Measurements from ENCODE around the gene GAS7. TPM values are rescaled to one million over a fixed set of nuclear protein-coding genes. Genes with fewer than 3 reads are reported as not detected.
"Not testable (repeated sequence)": the region's sequence is repeated elsewhere in the genome, so short reads cannot be mapped to it uniquely, and the experiment has no call there.

The GAS7 gene
- total RNA-seq, 2 experiments from 2014 or later: 0.24 to 0.26 TPM

GRCh38 chr17:10064536-10064935 is 133.9 kb downstream of the GAS7 start:
- no peak overlapping the region for H3K4me3 Mint-ChIP-seq
- no peak for DNase-seq
- ChIA-PET POLR2A (no interaction called here), CTCF (no interaction called here)
- H3K4me1 Mint-ChIP-seq (ENCODE audit: low read depth): peaks cover 4% of the 10 kb centered on the region
- no peak overlapping the region for H3K27ac Mint-ChIP-seq
- intact Hi-C loops (cut with micrococcal nuclease): no loop called here
- H3K27me3 Mint-ChIP-seq: no peaks in the 10 kb centered on the region
- H3K9me3 Mint-ChIP-seq: peaks cover 10% of the 10 kb centered on the region
- H3K36me3 Mint-ChIP-seq: no peaks in the 10 kb centered on the region

GRCh38 chr17:10063730-10064241 is 134.6 kb downstream of the GAS7 start:
- Mint-ChIP-seq H3K4me3 (no peak overlapping the region), H3K4me1 (ENCODE audit: low read depth) (peaks cover 4% of the 10 kb centered on the region), H3K9me3 (peaks cover 10% of the 10 kb centered on the region), H3K27me3 (no peaks in the 10 kb centered on the region), H3K36me3 (no peaks in the 10 kb centered on the region), H3K27ac (no peak overlapping the region)
- peak; percentile 9 for DNase-seq
- CTCF ChIA-PET: no interaction called here
- intact Hi-C loops (cut with micrococcal nuclease): no loop called here
- POLR2A ChIA-PET: no interaction called here

DNA sequence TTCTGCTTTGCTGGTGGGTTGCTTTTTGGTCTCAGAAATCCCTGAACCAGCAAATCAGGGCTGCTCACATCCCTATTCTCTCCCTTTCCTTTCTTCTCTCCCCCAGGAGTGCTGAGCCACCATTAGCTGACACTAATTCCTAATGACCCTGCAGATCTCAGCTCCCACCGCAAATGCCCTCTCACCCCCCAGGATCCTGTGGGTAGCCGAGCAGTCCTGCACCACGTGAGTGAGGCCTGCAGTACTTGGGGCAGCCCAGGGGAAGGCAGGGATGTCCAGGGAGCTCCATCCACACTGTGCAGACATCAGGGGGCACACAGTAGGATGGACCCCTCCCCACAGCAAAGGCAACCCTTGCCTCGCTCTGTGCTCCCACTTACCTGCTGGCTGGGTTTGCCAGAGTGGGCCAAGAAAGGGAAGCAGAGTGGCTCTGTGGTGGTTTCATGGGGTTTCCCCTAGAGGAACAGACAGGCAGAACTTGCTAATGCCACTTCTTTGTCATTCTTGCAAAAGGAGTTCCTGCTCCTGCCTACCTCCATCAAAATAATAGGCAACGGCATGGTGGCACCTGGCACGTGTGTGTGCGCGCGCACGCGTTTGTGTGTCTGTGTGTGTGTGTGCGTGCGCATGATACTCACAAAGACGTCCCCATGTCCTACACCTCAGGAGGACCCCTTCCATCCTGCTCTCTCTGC is 135.6 kb downstream of the GAS7 start:
- intact Hi-C loops (cut with micrococcal nuclease): no loop called here
- Mint-ChIP-seq H3K4me1 (ENCODE audit: low read depth) (peaks cover 4% of the 10 kb centered on the region), H3K36me3 (no peaks in the 10 kb centered on the region), H3K27ac (no peak overlapping the region), H3K27me3 (no peaks in the 10 kb centered on the region), H3K4me3 (no peak overlapping the region), H3K9me3 (peaks cover 10% of the 10 kb centered on the region)
- ChIA-PET POLR2A (no interaction called here), CTCF (no interaction called here)
- no peak for DNase-seq

GRCh38 chr17:10061111-10061845 is 137.1 kb downstream of the GAS7 start:
- CTCF ChIA-PET: no interaction called here
- no peak for DNase-seq
- Mint-ChIP-seq H3K9me3 (peaks cover 10% of the 10 kb centered on the region), H3K27me3 (no peaks in the 10 kb centered on the region), H3K4me1 (ENCODE audit: low read depth) (peaks cover 4% of the 10 kb centered on the region), H3K36me3 (no peaks in the 10 kb centered on the region), H3K4me3 (no peak overlapping the region), H3K27ac (no peak overlapping the region)
- POLR2A ChIA-PET: no interaction called here
- intact Hi-C loops (cut with micrococcal nuclease): no loop called here

- Mint-ChIP-seq H3K36me3 (no peaks in the 10 kb centered on the region), H3K4me3 (no peak overlapping the region), H3K27ac (no peak overlapping the region), H3K27me3 (no peaks in the 10 kb centered on the region), H3K4me1 (ENCODE audit: low read depth) (peaks cover 4% of the 10 kb centered on the region), H3K9me3 (peaks cover 6% of the 10 kb centered on the region)
- ChIA-PET POLR2A (no interaction called here), CTCF (no interaction called here)
- intact Hi-C loops (cut with micrococcal nuclease): no loop called here
- no peak for DNase-seq
Observed at GRCh38 chr17:10060526-10060925, 137.9 kb downstream of the GAS7 start.

DNA sequence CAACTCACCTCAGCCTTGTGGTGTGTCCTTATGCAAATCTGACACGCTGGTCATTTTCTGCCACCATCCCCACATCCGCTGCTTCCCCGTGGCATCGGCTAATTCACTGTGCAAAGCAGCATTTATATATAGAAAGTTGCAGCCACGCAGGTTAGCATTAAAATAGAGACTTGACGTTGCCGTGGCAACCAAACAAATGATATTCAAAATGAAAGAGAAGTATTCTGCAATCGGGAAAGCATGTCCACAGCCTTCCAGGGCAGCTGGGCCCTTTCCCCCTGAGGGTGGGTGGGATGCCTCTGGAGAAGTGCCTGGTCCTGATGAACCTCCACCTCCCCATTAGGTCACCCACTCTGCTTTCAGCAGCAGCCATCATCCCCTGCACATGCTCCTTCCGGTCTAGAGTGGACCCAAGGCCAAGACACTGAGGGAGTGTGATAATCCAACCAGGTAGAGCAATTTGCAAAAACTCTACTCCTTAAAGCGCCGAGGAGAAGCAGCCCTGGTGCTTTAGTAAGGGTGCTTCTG is 138.7 kb downstream of the GAS7 start:
- POLR2A ChIA-PET: no interaction called here
- intact Hi-C loops (cut with micrococcal nuclease): no loop called here
- H3K9me3 Mint-ChIP-seq: no peaks in the 10 kb centered on the region
- peaks cover 4% of the 10 kb centered on the region for H3K4me1 Mint-ChIP-seq (ENCODE audit: low read depth)
- CTCF ChIA-PET: no interaction called here
- no peak overlapping the region for H3K27ac Mint-ChIP-seq
- no peak overlapping the region for H3K4me3 Mint-ChIP-seq
- no peaks in the 10 kb centered on the region for H3K27me3 Mint-ChIP-seq
- DNase-seq: peak; percentile 14
- no peaks in the 10 kb centered on the region for H3K36me3 Mint-ChIP-seq

- Mint-ChIP-seq H3K9me3 (no peaks in the 10 kb centered on the region), H3K4me3 (no peak overlapping the region), H3K27ac (no peak overlapping the region), H3K36me3 (no peaks in the 10 kb centered on the region), H3K27me3 (no peaks in the 10 kb centered on the region), H3K4me1 (ENCODE audit: low read depth) (peaks cover 4% of the 10 kb centered on the region)
- DNase-seq: no peak
- intact Hi-C loops (cut with micrococcal nuclease): no loop called here
- ChIA-PET POLR2A (no interaction called here), CTCF (no interaction called here)
Observed at GRCh38 chr17:10058921-10059683, 139.3 kb downstream of the GAS7 start.

DNA sequence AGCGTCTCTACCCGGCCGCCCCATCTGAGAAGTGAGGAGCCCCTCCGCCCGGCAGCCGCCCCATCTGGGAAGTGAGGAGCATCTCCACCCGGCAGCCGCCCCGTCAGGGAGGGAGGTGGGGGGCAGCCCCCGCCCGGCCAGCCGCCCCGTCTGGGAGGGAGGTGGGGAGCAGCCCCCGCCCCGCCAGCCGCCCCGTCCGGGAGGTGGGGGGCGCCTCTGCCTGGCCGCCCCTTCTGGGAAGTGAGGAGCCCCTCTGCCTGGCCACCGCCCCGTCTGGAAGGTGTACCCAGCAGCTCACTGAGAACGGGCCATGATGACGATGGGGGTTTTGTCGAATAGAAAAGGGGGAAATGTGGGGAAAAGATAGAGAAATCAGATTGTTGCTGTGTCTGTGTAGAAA is 140.9 kb downstream of the GAS7 start:
- H3K36me3 Mint-ChIP-seq; H3K9me3 Mint-ChIP-seq; DNase-seq; CTCF ChIA-PET; H3K27ac Mint-ChIP-seq; H3K4me3 Mint-ChIP-seq; H3K4me1 Mint-ChIP-seq (ENCODE audit: low read depth); H3K27me3 Mint-ChIP-seq; POLR2A ChIA-PET; intact Hi-C loops (cut with micrococcal nuclease): not testable (repeated sequence)

DNA sequence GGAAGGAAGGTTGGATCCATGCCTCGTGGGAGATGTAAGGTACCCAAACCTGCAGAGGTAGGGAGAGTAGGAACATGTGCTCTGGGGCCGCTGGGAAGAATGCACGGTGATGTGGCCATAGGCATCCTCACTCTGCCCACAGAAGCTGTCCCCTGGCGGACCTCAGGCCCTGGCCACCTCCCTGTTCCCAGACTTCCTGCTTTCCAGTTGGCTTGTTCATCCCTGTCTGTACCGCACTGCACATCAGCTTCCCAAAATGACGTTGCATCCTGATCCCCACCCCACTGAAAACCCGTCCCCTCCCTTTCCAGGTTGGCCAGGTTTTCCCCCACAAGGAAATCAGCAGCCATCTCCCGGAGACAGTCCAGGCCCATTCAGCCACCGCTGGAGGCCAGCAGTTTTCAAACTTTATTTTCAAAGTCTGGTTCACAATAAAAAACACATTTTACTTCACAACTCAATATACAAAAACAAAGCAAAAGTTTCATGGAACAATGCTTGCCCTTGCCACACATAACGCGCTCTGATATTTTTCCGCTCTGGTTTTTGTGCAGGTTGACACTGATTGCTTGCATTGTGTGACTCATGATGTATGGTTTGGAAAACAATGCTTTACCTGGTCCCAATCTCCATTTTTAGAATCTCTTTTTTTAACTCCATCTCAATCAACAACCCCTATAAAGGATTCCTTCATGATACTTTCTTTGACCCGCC is 143.0 kb downstream of the GAS7 start:
- Mint-ChIP-seq H3K4me3 (no peak overlapping the region), H3K27ac (no peak overlapping the region), H3K36me3 (no peaks in the 10 kb centered on the region), H3K4me1 (ENCODE audit: low read depth) (no peaks in the 10 kb centered on the region), H3K9me3 (no peaks in the 10 kb centered on the region), H3K27me3 (no peaks in the 10 kb centered on the region)
- ChIA-PET POLR2A (no interaction called here), CTCF (no interaction called here)
- no peak for DNase-seq
- intact Hi-C loops (cut with micrococcal nuclease): no loop called here

GRCh38 chr17:10053782-10054540 is 144.4 kb downstream of the GAS7 start:
- H3K4me1 Mint-ChIP-seq (ENCODE audit: low read depth): no peaks in the 10 kb centered on the region
- H3K9me3 Mint-ChIP-seq: no peaks in the 10 kb centered on the region

DNA sequence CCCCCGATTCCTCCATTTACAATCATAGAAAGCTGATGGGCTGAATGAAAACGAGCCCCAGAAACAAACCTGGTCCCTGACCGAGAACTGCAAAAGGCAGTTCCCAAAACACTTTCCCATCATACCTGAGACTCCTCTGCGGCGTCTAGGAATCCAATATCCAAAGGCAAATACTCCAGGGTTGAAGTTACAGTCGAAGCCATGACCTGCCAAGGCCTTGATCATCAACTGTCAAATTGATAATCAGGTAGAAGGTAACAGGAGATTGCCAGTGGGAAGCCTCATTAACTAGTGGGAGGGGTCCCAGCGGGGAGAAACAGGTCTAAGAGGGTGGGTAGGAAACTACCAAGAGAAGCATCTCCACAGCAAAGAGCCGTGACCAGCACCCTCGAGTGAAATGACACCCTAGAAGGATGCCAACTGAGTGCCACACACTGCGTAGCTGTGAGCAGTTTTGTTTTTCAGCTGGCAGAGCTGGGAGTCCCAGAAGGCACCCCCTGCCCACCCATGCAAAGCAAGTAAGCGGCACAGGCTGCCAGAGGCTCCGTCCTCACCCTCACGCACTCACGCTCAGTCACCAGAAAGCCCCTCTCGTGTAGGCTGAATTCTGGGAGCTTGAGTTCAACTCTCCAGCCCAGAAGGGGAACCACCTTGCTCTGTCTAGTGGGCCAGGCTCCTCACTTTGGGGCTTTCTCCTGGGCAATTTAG is 146.1 kb downstream of the GAS7 start:
- H3K4me1 Mint-ChIP-seq (ENCODE audit: low read depth): no peaks in the 10 kb centered on the region
- DNase-seq: no peak
- H3K27me3 Mint-ChIP-seq: no peaks in the 10 kb centered on the region
- CTCF ChIA-PET: no interaction called here
- POLR2A ChIA-PET: no interaction called here
- H3K36me3 Mint-ChIP-seq: no peaks in the 10 kb centered on the region
- no peaks in the 10 kb centered on the region for H3K9me3 Mint-ChIP-seq
- intact Hi-C loops (cut with micrococcal nuclease): no loop called here
- H3K4me3 Mint-ChIP-seq: no peak overlapping the region
- H3K27ac Mint-ChIP-seq: no peak overlapping the region

More at GRCh38 chr17:10053782-10054540, 144.4 kb downstream of the GAS7 start:
- intact Hi-C loops (cut with micrococcal nuclease): no loop called here
- Mint-ChIP-seq H3K36me3 (no peaks in the 10 kb centered on the region), H3K27ac (no peak overlapping the region), H3K27me3 (no peaks in the 10 kb centered on the region), H3K4me3 (no peak overlapping the region)
- CTCF ChIA-PET: no interaction called here
- POLR2A ChIA-PET: no interaction called here
- no peak for DNase-seq
